K562 (cell line): ENCODE data around the gene PRKAA1. TPM values are rescaled to one million over a fixed set of nuclear protein-coding genes. Genes with fewer than 3 reads are reported as not detected.

ENCODE experiments used
- CGGBP1 ChIP-seq: fragments of 250-450 bp; sonication (Bioruptor Pico); IDR thresholded peaks from 2 replicates; pipeline ENCODE4 v1.9.0; 2021; ENCODE audit warnings: mild to moderate bottlenecking
- CXXC5 ChIP-seq: fragments of 250-450 bp; sonication (Bioruptor Pico); IDR thresholded peaks from 2 replicates; pipeline ENCODE4 v1.8.0; 2022; ENCODE audit warnings: inconsistent platforms, mild to moderate bottlenecking, moderate library complexity
- DLX4 ChIP-seq: fragments of 250-450 bp; sonication (Bioruptor Pico); IDR thresholded peaks from 2 replicates; pipeline ENCODE4 v1.6.1; 2021; ENCODE audit warnings: mild to moderate bottlenecking
- E2F6 ChIP-seq, 2 experiments: IDR thresholded peaks; 2 replicates each; pipeline ENCODE4 v1.6.1; 2011; ENCODE audit warnings: borderline replicate concordance in 1 of 2, control low read depth in 1 of 2, low read depth in 1 of 2, low read length in 1 of 2, mild to moderate bottlenecking in 1 of 2, mixed read lengths in 1 of 2, moderate library complexity in 1 of 2; ENCODE audit not compliant: insufficient read depth in 1 of 2, insufficient read length in 1 of 2, poor library complexity in 1 of 2, severe bottlenecking in 1 of 2; ENCODE audit errors: extremely low read depth in 1 of 2
- HNRNPUL1 ChIP-seq: fragments of 200-400 bp; formaldehyde crosslinking; IDR thresholded peaks from 2 replicates; pipeline ENCODE4 v1.6.1; 2017; ENCODE audit warnings: low read length
- JUND ChIP-seq, 2 experiments: IDR thresholded peaks; 2 replicates in 1 of 2; 3 replicates in 1 of 2; pipeline ENCODE4 v1.6.1; 2011; ENCODE audit warnings: borderline replicate concordance in 2 of 2, low read depth in 2 of 2, low read length in 2 of 2, improper control_type of control experiment in 1 of 2, missing biosample characterization in 1 of 2, missing genetic modification characterization in 1 of 2, missing genetic modification reagents in 1 of 2
- NCOR1 ChIP-seq: fragments of 450-650 bp; IDR thresholded peaks from 2 replicates; pipeline ENCODE4 v1.6.1; 2016; ENCODE audit warnings: mild to moderate bottlenecking, moderate library complexity
- NFIC ChIP-seq: fragments of 450-650 bp; IDR thresholded peaks from 2 replicates; pipeline ENCODE4 v1.6.1; 2017; ENCODE audit warnings: mild to moderate bottlenecking, inconsistent platforms
- PCBP2 ChIP-seq: fragments of 200-400 bp; formaldehyde crosslinking; IDR thresholded peaks from 2 replicates; pipeline ENCODE4 v1.6.1; 2018; ENCODE audit warnings: low read length, low read depth, mild to moderate bottlenecking, moderate library complexity; ENCODE audit not compliant: poor library complexity, severe bottlenecking
- POLR3G ChIP-seq: IDR thresholded peaks from 2 replicates; pipeline ENCODE4 v1.6.1; 2011; ENCODE audit not compliant: insufficient read length, insufficient replicate concordance; ENCODE audit errors: extremely low read depth
- RBM17 ChIP-seq: fragments of 200-400 bp; formaldehyde crosslinking; IDR thresholded peaks from 2 replicates; pipeline ENCODE4 v1.6.1; 2017; ENCODE audit warnings: low read depth, mild to moderate bottlenecking, low read length, borderline replicate concordance
- SMAD4 ChIP-seq: fragments of 250-450 bp; sonication (Bioruptor Pico); conservative IDR thresholded peaks from 2 replicates; pipeline ENCODE4 v1.8.0; 2021; ENCODE audit warnings: inconsistent platforms, mild to moderate bottlenecking, moderate library complexity
- SMARCA4 ChIP-seq: fragments of 450-650 bp; IDR thresholded peaks from 2 replicates; pipeline ENCODE4 v1.6.1; 2016
- SREBF1 ChIP-seq: fragments of 150-350 bp; IDR thresholded peaks from 2 replicates; pipeline ENCODE4 v1.6.1; 2014; ENCODE audit warnings: antibody characterized with exemption, low read depth, low read length, borderline replicate concordance
- ZBTB11 ChIP-seq, 3 experiments: fragments of 200-800 bp in 1 of 3; fragments of 250-450 bp in 1 of 3; fragments of 450-650 bp in 1 of 3; sonication (Bioruptor Pico) in 1 of 3; sonication (Bioruptor generic) in 1 of 3; formaldehyde crosslinking in 1 of 3; IDR thresholded peaks; 2 replicates each; pipeline versions ENCODE4 v1.6.1 to v1.8.0; 2016 to 2022; ENCODE audit warnings: mild to moderate bottlenecking in 2 of 3, missing genetic modification characterization in 2 of 3, missing compliant biosample characterization in 1 of 3, moderate library complexity in 1 of 3
- ZFPM2 ChIP-seq: fragments of 250-450 bp; sonication (Bioruptor Pico); IDR thresholded peaks from 2 replicates; pipeline ENCODE4 v1.5.1; 2022; ENCODE audit warnings: mild to moderate bottlenecking
- ZNF175 ChIP-seq: fragments of 200-800 bp; sonication (Bioruptor generic); IDR thresholded peaks from 2 replicates; pipeline ENCODE4 v1.6.1; 2016; ENCODE audit warnings: low read depth, mild to moderate bottlenecking, missing genetic modification characterization, missing compliant biosample characterization
- ZNF263 ChIP-seq: sonication (generic); formaldehyde crosslinking; IDR thresholded peaks from 2 replicates; pipeline ENCODE4 v1.8.0; 2022; ENCODE audit warnings: mild to moderate bottlenecking, missing genetic modification reagents, borderline replicate concordance
- ZNF3 ChIP-seq: fragments of 250-450 bp; sonication (Bioruptor Pico); IDR thresholded peaks from 2 replicates; pipeline ENCODE4 v1.5.0; 2021; ENCODE audit warnings: mild to moderate bottlenecking, moderate library complexity
- ZNF347 ChIP-seq: fragments of 450-650 bp; formaldehyde crosslinking; IDR thresholded peaks from 2 replicates; pipeline ENCODE4 v1.4.0; 2020; ENCODE audit warnings: low read depth, mild to moderate bottlenecking, moderate library complexity
- ZNF695 ChIP-seq: fragments of 450-650 bp; formaldehyde crosslinking; IDR thresholded peaks from 2 replicates; pipeline ENCODE4 v1.4.0; 2020; ENCODE audit warnings: mild to moderate bottlenecking, moderate library complexity
- ZSCAN29 ChIP-seq: fragments of 450-650 bp; IDR thresholded peaks from 2 replicates; pipeline ENCODE4 v1.6.1; 2017
- polyA plus RNA-seq, 8 experiments: library from polyadenylated mRNA; depleted of rRNA in 4 of 8; stranded (reverse) in 5 of 8; unstranded in 3 of 8; fragments of >200 nt; fragmentation: Nextera tagmentation in 2 of 8; fragmentation: Illumina TruSeq in 1 of 8; extraction: Ambion mirVana in 2 of 8; extraction: Trizol in 1 of 8; gene quantifications; 2 replicates each; pipeline versions ENCODE4 v1.2.1 to v1.2.3, GENCODE V29; 2011 to 2014; ENCODE audit warnings: inconsistent platforms in 1 of 8, missing spikeins in 1 of 8
- total RNA-seq, 7 experiments: library from RNA; depleted of rRNA in 6 of 7; stranded (reverse); fragments of >200 nt in 6 of 7; fragmentation: Illumina TruSeq in 2 of 7; extraction: Trizol in 2 of 7; gene quantifications; 2 replicates each; pipeline versions ENCODE4 v1.2.1 to v1.2.3, GENCODE V29; 2011 to 2021; ENCODE audit warnings: low replicate concordance in 1 of 7

The PRKAA1 gene
- total and polyA plus RNA-seq, 9 of the 15 experiments (the other 6 are each of a cell fraction or from before 2014, with no cell fraction given): 24.5 to 84.0 (median 51.4) TPM

- no peak for TF ChIP-seq ZNF695
- TF ChIP-seq ZNF175 (CRISPR knock-in tag): peak; percentile 77; the same call in 1 of the 2 replicates
- TF ChIP-seq E2F6 (IDR thresholded peaks at IDR 0.05; ENCODE audit: borderline replicate concordance in 1 of 2, extremely low read depth in 1 of 2, insufficient read depth in 1 of 2, insufficient read length in 1 of 2, low read depth in 1 of 2, low read length in 1 of 2, poor library complexity in 1 of 2, severe bottlenecking in 1 of 2): no peak
- no peak for TF ChIP-seq DLX4 (CRISPR knock-in tag)
- no peak for TF ChIP-seq HNRNPUL1
- TF ChIP-seq CXXC5 (CRISPR knock-in tag): no peak
- TF ChIP-seq ZSCAN29: 0 out of 2 replicates have a peak, but pooled peaks have one; percentile 22
- no peak for TF ChIP-seq SREBF1
- TF ChIP-seq ZBTB11 (CRISPR knock-in tag; IDR thresholded peaks at IDR 0.05): peak in 1 of 3 experiments; percentile 41; a peak in 1 of 6 replicates
- peak; percentile 92 for TF ChIP-seq JUND (IDR thresholded peaks at IDR 0.05; ENCODE audit: borderline replicate concordance, low read depth, low read length)
- peak; percentile 88; the same call in 2 of the 3 replicates for TF ChIP-seq JUND (tag; IDR thresholded peaks at IDR 0.05; ENCODE audit: borderline replicate concordance, low read depth, low read length)
- no peak for TF ChIP-seq NFIC
- no peak for TF ChIP-seq ZNF347 (CRISPR knock-in tag)
- TF ChIP-seq NCOR1: peak; percentile 35; the same call in 1 of the 2 replicates
- no peak for TF ChIP-seq ZNF3 (CRISPR knock-in tag)
- TF ChIP-seq SMARCA4: peak; percentile 58
- TF ChIP-seq ZNF263: no peak
- no peak for TF ChIP-seq ZFPM2
- 0 out of 2 replicates have a peak, but pooled peaks have one; percentile 27 for TF ChIP-seq SMAD4 (CRISPR knock-in tag)
- no peak for TF ChIP-seq CGGBP1 (CRISPR knock-in tag)
- no peak for TF ChIP-seq POLR3G
- no peak for TF ChIP-seq RBM17
- no peak for TF ChIP-seq PCBP2
These were observed 43.1 kb upstream of the PRKAA1 start, which contains the start of gene CARD6 (continued) for GRCh38 chr5:40841068-40841805.
